Measurements from ENCODE around the gene ZKSCAN5.

ZKSCAN5 gene

GRCh38 chr7:99504603-99505323, at the start of gene ZKSCAN5:
ZKSCAN5 (plus strand) TSS chr7:99504662; CDS start chr7:99506045, 1,383 bp downstream.
- Histone ChIP-seq H3K4me3 (peak within 1 kb of the TSS; percentile 84), H3K27me3 (ENCODE audit: low read depth) (no peaks in the 10 kb centered on the region), H3K4me1 (peaks cover 12% of the 10 kb centered on the region; the same call in 1 of the 2 replicates), H3K36me3 (replicated peaks) (no peaks in the 10 kb centered on the region; the same call in 1 of the 2 replicates), H3K9me3 (no peaks in the 10 kb centered on the region)
- DNase-seq (ENCODE audit: low spot score in 2 of 2), result peak; percentile 83 to 94
- in situ Hi-C loops (cut with MboI; ENCODE audit: low sequenced_read_pairs), result no loop called here

DNA sequence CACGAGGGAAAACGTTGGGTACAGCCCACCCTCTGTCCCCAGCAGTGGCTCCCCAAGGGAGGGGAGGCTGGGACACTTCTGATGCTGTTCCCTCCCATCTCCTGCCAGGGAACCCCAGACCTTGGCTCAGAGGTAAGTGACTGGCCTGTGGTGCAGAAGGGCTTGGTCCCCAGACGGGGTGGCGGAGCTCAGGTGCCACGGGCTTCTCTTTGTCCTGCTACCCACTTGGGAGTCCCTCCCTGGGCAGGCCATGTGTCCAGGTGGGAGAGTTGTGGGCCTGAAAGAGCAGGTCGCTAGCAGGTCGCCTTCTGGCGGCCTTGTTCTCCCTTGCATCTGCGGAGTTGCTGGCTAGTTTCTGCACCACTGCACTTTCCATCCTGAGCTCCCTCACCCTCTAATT, 48.6 kb upstream of the ZKSCAN5 start:
- in situ Hi-C loops (cut with MboI; ENCODE audit: low sequenced_read_pairs), result no loop called here
- H3K9me3 ChIP-seq, result no peaks in the 10 kb centered on the region
- no peak for DNase-seq (ENCODE audit: low spot score in 2 of 2)
- no peak overlapping the region for H3K4me3 ChIP-seq
- H3K27me3 ChIP-seq (ENCODE audit: low read depth), result no peaks in the 10 kb centered on the region
- peaks cover 91% of the 10 kb centered on the region for H3K36me3 ChIP-seq (replicated peaks)
- no peaks in the 10 kb centered on the region for H3K4me1 ChIP-seq

- Histone ChIP-seq H3K36me3 (replicated peaks) (peaks cover 91% of the 10 kb centered on the region), H3K4me1 (no peaks in the 10 kb centered on the region), H3K9me3 (no peaks in the 10 kb centered on the region), H3K27me3 (ENCODE audit: low read depth) (no peaks in the 10 kb centered on the region), H3K4me3 (no peak overlapping the region)
- in situ Hi-C loops (cut with MboI; ENCODE audit: low sequenced_read_pairs), result no loop called here
- DNase-seq (ENCODE audit: low spot score in 2 of 2), result no peak
These were observed 48.2 kb upstream of the ZKSCAN5 start for GRCh38 chr7:99456288-99456687.

DNA sequence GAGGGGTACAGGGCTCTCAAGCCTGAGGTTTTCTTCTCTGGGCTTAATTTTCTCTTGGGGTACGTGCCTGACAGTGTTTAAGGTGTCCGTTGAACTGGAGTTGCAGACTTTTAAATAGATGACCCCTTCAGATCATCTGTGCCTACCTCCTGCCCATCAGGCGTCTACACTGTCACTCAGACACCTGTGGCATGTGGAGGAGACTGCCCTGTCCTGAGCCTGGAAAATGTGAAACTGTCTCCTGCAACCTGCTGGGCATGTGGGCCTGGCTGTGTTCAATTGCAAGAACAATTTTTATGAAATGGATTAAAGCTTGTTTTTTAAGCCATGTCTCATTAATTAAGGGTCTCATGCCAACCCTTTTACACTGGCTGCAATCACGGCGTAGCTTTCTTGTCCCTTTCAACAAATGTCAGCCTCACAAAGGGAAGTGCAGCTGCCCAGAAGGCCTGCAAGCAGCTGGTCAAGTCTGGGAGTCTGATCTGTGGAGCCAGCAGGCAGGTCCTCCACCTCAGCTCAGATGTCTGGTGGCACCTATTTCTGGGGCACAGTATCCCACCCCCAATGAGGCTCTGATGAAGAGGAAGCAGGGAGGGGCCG, 47.3 kb upstream of the ZKSCAN5 start:
- Histone ChIP-seq H3K36me3 (replicated peaks) (peaks cover 89% of the 10 kb centered on the region), H3K4me1 (no peaks in the 10 kb centered on the region), H3K9me3 (no peaks in the 10 kb centered on the region), H3K27me3 (ENCODE audit: low read depth) (no peaks in the 10 kb centered on the region), H3K4me3 (no peak overlapping the region)
- no peak for DNase-seq (ENCODE audit: low spot score in 2 of 2)
- in situ Hi-C loops (cut with MboI; ENCODE audit: low sequenced_read_pairs), result no loop called here

DNA sequence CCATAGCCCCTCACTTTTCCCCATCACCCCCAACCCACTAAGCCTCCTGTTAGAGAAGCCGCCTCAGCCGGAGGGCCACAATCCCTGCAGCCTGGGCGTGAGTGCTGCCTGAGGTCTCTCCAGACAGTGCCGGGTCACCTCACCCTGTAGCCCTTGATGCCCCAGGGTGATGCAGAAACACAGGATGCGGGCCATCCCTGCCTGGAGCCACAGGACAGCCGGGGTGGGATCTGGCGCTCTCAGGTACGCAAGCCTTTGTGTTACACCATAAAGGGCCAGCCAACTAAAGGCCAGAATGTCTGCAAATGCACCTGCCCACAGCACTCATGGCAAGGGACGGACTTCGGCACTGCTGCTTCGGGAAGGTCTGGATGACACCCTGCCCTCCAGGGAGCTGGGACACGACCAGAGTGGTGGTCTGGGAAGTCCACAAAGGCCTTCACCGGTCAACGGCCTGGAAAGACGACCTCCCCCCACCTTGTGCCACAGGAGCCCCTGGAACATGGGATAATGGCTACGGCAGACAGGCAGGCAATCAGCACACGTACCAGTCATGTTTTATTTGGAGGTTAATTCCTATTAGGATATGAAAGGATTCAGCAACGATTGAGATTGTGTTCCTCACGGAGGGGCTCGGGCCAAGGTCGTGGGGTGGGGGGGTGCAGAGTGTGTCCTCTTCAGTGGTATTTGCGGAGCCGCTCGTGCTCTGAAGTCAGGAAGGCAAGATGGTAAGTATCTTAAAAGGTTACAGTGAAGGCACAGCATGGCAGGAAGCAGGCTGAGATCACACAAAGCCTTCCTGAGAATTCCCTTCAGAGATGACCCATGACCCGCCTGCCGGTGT, 46.6 kb upstream of the ZKSCAN5 start:
- Histone ChIP-seq H3K4me3 (no peak overlapping the region), H3K27me3 (ENCODE audit: low read depth) (no peaks in the 10 kb centered on the region), H3K9me3 (no peaks in the 10 kb centered on the region), H3K36me3 (replicated peaks) (peaks cover 89% of the 10 kb centered on the region), H3K4me1 (no peaks in the 10 kb centered on the region)
- in situ Hi-C loops (cut with MboI; ENCODE audit: low sequenced_read_pairs), result no loop called here
- no peak for DNase-seq (ENCODE audit: low spot score in 2 of 2)

GRCh38 chr7:99459087-99459486, 45.4 kb upstream of the ZKSCAN5 start:
- H3K4me1 ChIP-seq, result no peaks in the 10 kb centered on the region
- H3K27me3 ChIP-seq (ENCODE audit: low read depth), result no peaks in the 10 kb centered on the region
- peak; percentile 27 to 57 for DNase-seq (ENCODE audit: low spot score in 2 of 2)
- in situ Hi-C loops (cut with MboI; ENCODE audit: low sequenced_read_pairs), result no loop called here
- H3K4me3 ChIP-seq, result no peak overlapping the region
- no peaks in the 10 kb centered on the region for H3K9me3 ChIP-seq
- peaks cover 89% of the 10 kb centered on the region for H3K36me3 ChIP-seq (replicated peaks)

- in situ Hi-C loops (cut with MboI; ENCODE audit: low sequenced_read_pairs), result no loop called here
- H3K27me3 ChIP-seq (ENCODE audit: low read depth), result no peaks in the 10 kb centered on the region
- H3K9me3 ChIP-seq, result no peaks in the 10 kb centered on the region
- no peak overlapping the region for H3K4me3 ChIP-seq
- H3K4me1 ChIP-seq, result no peaks in the 10 kb centered on the region
- no peak for DNase-seq (ENCODE audit: low spot score in 2 of 2)
- peaks cover 82% of the 10 kb centered on the region for H3K36me3 ChIP-seq (replicated peaks)
These were observed 43.8 kb upstream of the ZKSCAN5 start for GRCh38 chr7:99460651-99461050.

DNA sequence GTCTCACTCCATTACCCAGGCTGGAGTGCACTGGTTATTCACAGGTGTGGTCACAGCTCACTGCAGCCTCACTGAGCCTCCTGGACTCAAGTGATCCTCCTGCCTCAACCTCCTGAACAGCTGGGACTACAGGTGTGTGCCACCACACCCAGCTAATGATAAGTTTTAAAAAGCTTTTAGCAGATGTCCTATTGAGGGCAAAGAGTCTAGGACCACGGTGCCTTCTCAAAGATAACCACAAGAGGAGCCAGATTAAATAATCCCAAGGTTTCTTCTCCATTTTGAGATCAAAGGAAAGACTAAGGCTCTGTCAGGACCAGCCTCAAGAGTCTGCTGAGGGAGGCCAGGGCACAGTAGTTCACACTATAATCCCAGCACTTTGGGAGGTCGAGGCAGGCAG, 43.2 kb upstream of the ZKSCAN5 start:
- in situ Hi-C loops (cut with MboI; ENCODE audit: low sequenced_read_pairs), result no loop called here
- no peak for DNase-seq (ENCODE audit: low spot score in 2 of 2)
- peaks cover 79% of the 10 kb centered on the region for H3K36me3 ChIP-seq (replicated peaks)
- H3K4me1 ChIP-seq, result peaks cover 1% of the 10 kb centered on the region
- H3K4me3 ChIP-seq, result no peak overlapping the region
- H3K9me3 ChIP-seq, result no peaks in the 10 kb centered on the region
- no peaks in the 10 kb centered on the region for H3K27me3 ChIP-seq (ENCODE audit: low read depth)

GRCh38 chr7:99465421-99465768, 39.1 kb upstream of the ZKSCAN5 start:
- in situ Hi-C loops (cut with MboI; ENCODE audit: low sequenced_read_pairs), result no loop called here
- no peaks in the 10 kb centered on the region for H3K9me3 ChIP-seq

GRCh38 chr7:99468336-99468918, 36.0 kb upstream of the ZKSCAN5 start:
- in situ Hi-C loops (cut with MboI; ENCODE audit: low sequenced_read_pairs), result no loop called here

More at GRCh38 chr7:99465421-99465768, 39.1 kb upstream of the ZKSCAN5 start:
- no peak for DNase-seq (ENCODE audit: low spot score in 2 of 2)
- Histone ChIP-seq H3K27me3 (ENCODE audit: low read depth) (no peaks in the 10 kb centered on the region), H3K4me3 (peak overlapping the region; percentile 97), H3K4me1 (peaks cover 3% of the 10 kb centered on the region), H3K36me3 (replicated peaks) (peaks cover 37% of the 10 kb centered on the region)

DNA sequence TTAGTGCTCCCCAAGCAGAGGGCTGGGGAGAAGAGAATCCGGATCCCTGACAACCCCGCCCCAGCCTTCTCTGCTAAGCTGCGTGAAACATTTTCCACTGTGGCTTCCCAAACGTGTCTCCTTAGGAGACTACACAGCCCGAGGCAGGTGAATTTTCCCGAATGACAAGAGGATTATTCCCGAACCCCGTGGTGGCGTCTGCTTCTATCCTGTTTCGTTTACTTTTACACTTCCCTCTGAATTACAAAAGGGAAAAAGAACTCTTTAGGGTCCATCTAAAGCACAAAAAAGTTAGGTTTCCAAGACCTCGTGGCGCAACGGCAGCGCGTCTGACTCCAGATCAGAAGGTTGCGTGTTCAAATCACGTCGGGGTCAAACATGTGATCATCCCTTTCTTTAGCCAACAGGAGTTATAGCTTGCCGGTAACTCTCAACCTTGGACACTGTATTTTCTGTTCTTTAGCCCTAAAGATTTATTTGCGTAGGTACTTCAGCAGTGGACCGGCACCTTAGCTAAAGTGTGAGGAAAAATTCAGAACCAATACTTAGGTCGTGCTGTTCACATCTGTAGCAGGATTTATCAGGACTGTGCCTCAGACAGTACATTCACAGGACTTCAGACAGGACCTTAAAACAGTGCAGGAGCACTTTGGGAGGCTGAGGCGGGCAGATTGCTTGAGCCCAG, 34.9 kb upstream of the ZKSCAN5 start:
- Histone ChIP-seq H3K27me3 (ENCODE audit: low read depth) (no peaks in the 10 kb centered on the region), H3K36me3 (replicated peaks) (peaks cover 4% of the 10 kb centered on the region), H3K4me3 (no peak overlapping the region), H3K9me3 (no peaks in the 10 kb centered on the region), H3K4me1 (peaks cover 10% of the 10 kb centered on the region)
- DNase-seq (ENCODE audit: low spot score in 2 of 2), result no peak
- in situ Hi-C loops (cut with MboI; ENCODE audit: low sequenced_read_pairs), result no loop called here

More at GRCh38 chr7:99468336-99468918, 36.0 kb upstream of the ZKSCAN5 start:
- Histone ChIP-seq H3K4me1 (peaks cover 3% of the 10 kb centered on the region), H3K27me3 (ENCODE audit: low read depth) (no peaks in the 10 kb centered on the region), H3K4me3 (no peak overlapping the region), H3K9me3 (no peaks in the 10 kb centered on the region), H3K36me3 (replicated peaks) (peaks cover 15% of the 10 kb centered on the region)
- no peak for DNase-seq (ENCODE audit: low spot score in 2 of 2)

- Histone ChIP-seq H3K4me3 (peak within 1 kb of the TSS; percentile 87), H3K4me1 (peaks cover 6% of the 10 kb centered on the region; the same call in 1 of the 2 replicates), H3K9me3 (no peaks in the 10 kb centered on the region), H3K36me3 (replicated peaks) (peaks cover 7% of the 10 kb centered on the region), H3K27me3 (ENCODE audit: low read depth) (no peaks in the 10 kb centered on the region)
- DNase-seq (ENCODE audit: low spot score in 2 of 2), result peak; percentile 96 to 99
- in situ Hi-C loops (cut with MboI; ENCODE audit: low sequenced_read_pairs), result no loop called here
These were observed 31.7 kb upstream of the ZKSCAN5 start, which contains the start of gene ZNF789 for GRCh38 chr7:99472561-99473314. ZNF789 (plus strand) TSS chr7:99472890; CDS start chr7:99476457, 3,567 bp downstream.

DNA sequence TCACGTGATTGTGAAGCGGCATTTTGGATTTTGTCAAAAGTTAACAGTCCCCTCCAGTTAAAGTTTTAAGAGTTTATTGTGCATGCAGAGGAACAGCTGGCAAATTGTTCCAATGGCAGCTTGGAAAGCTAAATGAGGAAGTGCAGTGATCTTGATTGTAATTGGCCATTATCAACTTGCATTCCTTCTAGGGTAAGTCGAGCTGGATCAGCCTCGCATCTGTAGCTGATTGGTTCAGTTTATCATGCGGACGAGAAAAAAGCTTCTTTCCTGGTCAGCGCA, 31.2 kb upstream of the ZKSCAN5 start:
- peaks cover 6% of the 10 kb centered on the region; the same call in 1 of the 2 replicates for H3K4me1 ChIP-seq
- peak overlapping the region; percentile 87 for H3K4me3 ChIP-seq
- in situ Hi-C loops (cut with MboI; ENCODE audit: low sequenced_read_pairs), result no loop called here
- DNase-seq (ENCODE audit: low spot score in 2 of 2), result peak in 1 of 2 experiments; percentile 23
- no peaks in the 10 kb centered on the region for H3K27me3 ChIP-seq (ENCODE audit: low read depth)
- H3K9me3 ChIP-seq, result no peaks in the 10 kb centered on the region
- H3K36me3 ChIP-seq (replicated peaks), result peaks cover 12% of the 10 kb centered on the region

Data from HAP-1 (cell line).